Upper lobe of right lung (tissue), 1 donor: ENCODE data around the gene STRBP. TPM values are rescaled to one million over a fixed set of nuclear protein-coding genes. Genes with fewer than 3 reads are reported as not detected.

Source experiments
- ATAC-seq: fragments of 200-7000 bp; cut with Tn5 transposase; one replicate; pipeline ENCODE4 v1.9.1; 2020; ENCODE audit warnings: mild to moderate bottlenecking, moderate library complexity
- DNase-seq: peaks from one replicate; pipeline ENCODE4 v3.0.0-alpha.2; 2020
- H3K27ac ChIP-seq: fragments of 200-600 bp; one replicate; pipeline ENCODE4 v1.8.0; 2022
- H3K27me3 ChIP-seq: fragments of 200-600 bp; one replicate; pipeline ENCODE4 v1.8.0; 2022; ENCODE audit warnings: mild to moderate bottlenecking
- H3K36me3 ChIP-seq: fragments of 200-600 bp; one replicate; pipeline ENCODE4 v1.8.0; 2022
- H3K4me1 ChIP-seq: fragments of 200-600 bp; one replicate; pipeline ENCODE4 v1.8.0; 2022
- H3K4me3 ChIP-seq: fragments of 200-600 bp; one replicate; pipeline ENCODE4 v1.8.0; 2022; ENCODE audit warnings: mild to moderate bottlenecking
- H3K9me3 ChIP-seq: fragments of 200-600 bp; one replicate; pipeline ENCODE4 v1.8.0; 2022
- intact Hi-C: fragments of 100-400 bp; cut with DNase I; formaldehyde crosslinking; loops from one replicate; pipeline ENCODE4 v1.11.0; 2022
- total RNA-seq: library from RNA; stranded (reverse); fragmentation: NEBNext Ultra II Directional; extraction: Animal tissue kit (Norgen Biotek cat#: 25700); gene quantifications from one replicate; pipeline ENCODE4 v1.2.1, GENCODE V29; 2021
- TF ChIP-seq, protein P1 (sequence below): fragments of 200-600 bp; IDR thresholded peaks from one replicate; pipeline ENCODE4 v1.8.0; 2022; ENCODE audit warnings: antibody characterized with exemption
- donor health status: DM: no; HTN: yes; CAD: no; lungs with severe emphysema.

Gene STRBP
- total RNA-seq, 1 donor from 2014 or later, result 24.7 TPM

DNA sequence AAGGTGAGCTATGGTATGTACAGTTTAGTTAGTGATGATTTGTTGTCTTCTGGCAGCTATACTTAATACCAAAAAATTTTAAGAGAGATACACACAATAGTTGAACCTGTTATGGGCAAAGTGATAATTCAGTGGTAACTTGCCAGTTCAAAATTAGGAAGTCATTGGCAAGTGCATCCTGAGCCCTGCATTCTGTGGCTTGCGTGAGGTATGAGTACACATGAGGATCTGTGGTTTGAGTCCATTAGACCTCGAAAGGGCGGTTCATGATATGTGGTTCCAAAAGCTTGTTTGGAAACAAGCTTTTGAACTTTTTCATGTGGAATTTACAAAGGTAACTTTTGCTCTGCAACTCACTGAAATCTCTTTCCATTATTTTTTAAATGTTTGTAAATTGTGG lies 187.9 kb downstream of the STRBP start:
- no peaks in the 10 kb centered on the region for H3K9me3 ChIP-seq
- ATAC-seq, result no peak
- no peak overlapping the region for H3K27ac ChIP-seq
- no peak for DNase-seq
- intact Hi-C loops, result no loop called here
- H3K36me3 ChIP-seq, result peaks cover 70% of the 10 kb centered on the region
- H3K4me1 ChIP-seq, result no peaks in the 10 kb centered on the region
- no peak overlapping the region for H3K4me3 ChIP-seq
- TF ChIP-seq, protein P1, sequence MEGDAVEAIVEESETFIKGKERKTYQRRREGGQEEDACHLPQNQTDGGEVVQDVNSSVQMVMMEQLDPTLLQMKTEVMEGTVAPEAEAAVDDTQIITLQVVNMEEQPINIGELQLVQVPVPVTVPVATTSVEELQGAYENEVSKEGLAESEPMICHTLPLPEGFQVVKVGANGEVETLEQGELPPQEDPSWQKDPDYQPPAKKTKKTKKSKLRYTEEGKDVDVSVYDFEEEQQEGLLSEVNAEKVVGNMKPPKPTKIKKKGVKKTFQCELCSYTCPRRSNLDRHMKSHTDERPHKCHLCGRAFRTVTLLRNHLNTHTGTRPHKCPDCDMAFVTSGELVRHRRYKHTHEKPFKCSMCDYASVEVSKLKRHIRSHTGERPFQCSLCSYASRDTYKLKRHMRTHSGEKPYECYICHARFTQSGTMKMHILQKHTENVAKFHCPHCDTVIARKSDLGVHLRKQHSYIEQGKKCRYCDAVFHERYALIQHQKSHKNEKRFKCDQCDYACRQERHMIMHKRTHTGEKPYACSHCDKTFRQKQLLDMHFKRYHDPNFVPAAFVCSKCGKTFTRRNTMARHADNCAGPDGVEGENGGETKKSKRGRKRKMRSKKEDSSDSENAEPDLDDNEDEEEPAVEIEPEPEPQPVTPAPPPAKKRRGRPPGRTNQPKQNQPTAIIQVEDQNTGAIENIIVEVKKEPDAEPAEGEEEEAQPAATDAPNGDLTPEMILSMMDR, result no peak
- H3K27me3 ChIP-seq, result no peaks in the 10 kb centered on the region

DNA sequence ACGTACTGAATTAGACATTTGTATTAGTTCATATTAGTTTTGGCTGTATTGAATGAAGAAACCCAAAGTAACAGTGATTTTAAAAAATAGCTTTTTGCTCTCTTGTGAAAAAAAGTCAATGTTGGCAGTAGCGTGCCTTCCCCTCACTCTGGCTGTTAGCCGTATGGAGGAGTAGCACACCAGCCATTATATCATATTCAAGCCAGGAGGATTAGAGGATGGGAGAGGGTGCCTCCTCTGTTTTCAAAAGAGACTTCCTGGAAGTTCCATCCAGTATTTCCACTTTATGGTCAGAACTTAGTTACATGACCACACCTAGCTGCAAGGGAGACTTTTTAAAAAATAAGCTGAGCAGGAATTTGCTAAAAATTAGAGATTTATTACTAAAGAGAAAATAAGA lies 193.8 kb downstream of the STRBP start:
- ATAC-seq (no peak), DNase-seq (no peak)
- Histone ChIP-seq H3K27me3 (no peaks in the 10 kb centered on the region), H3K4me1 (peaks cover 16% of the 10 kb centered on the region), H3K9me3 (no peaks in the 10 kb centered on the region), H3K4me3 (no peak overlapping the region), H3K27ac (peak overlapping the region; percentile 43), H3K36me3 (peaks cover 77% of the 10 kb centered on the region)
- TF ChIP-seq, protein P1, result no peak
- intact Hi-C loops, result no loop called here

DNA sequence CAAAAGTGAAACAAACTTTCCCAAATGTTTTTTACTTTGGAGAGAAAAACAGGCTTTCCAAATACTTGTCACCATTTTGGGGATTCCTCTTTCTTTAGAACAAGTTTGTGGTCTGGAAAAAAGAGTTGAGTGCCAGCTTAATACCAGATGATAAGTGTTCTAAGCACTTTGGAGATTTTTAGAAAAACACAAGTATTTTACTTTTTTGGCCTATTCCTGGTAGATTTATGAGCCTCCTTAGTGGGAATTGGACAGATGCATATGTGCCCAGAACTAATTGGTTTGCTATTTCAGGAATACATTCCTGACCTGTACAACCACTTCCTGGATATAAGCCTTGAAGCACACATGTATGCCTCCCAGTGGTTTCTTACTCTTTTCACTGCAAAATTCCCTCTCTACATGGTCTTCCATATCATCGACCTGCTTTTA lies 194.4 kb downstream of the STRBP start:
- peak overlapping the region; percentile 43 for H3K27ac ChIP-seq
- DNase-seq (no peak), ATAC-seq (no peak)
- H3K27me3 ChIP-seq, result no peaks in the 10 kb centered on the region
- peaks cover 73% of the 10 kb centered on the region for H3K36me3 ChIP-seq
- peaks cover 16% of the 10 kb centered on the region for H3K4me1 ChIP-seq
- H3K4me3 ChIP-seq, result no peak overlapping the region
- no peaks in the 10 kb centered on the region for H3K9me3 ChIP-seq
- intact Hi-C loops, result no loop called here
- TF ChIP-seq, protein P1, result peak; percentile 7

DNA sequence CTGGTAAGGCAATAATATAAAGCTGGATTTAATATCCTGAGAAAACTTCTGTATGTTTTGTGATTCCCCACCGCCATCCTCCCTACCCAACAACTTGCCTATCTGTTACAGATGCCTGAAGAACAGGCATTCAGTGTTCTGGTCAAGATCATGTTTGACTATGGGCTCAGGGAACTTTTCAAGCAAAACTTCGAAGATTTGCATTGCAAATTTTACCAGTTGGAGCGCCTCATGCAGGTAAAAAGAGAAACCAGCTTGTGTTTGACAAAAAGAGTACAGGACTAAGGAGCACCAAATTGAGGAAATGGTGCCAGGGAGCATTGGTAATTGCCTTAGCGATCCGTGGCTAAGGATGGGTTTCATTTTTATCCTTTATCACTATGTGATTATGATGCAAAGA lies 194.9 kb downstream of the STRBP start:
- peak overlapping the region; percentile 24 for H3K27ac ChIP-seq
- H3K27me3 ChIP-seq, result no peaks in the 10 kb centered on the region
- peaks cover 68% of the 10 kb centered on the region for H3K36me3 ChIP-seq
- no peak overlapping the region for H3K4me3 ChIP-seq
- no peak for DNase-seq
- no peaks in the 10 kb centered on the region for H3K9me3 ChIP-seq
- peaks cover 16% of the 10 kb centered on the region for H3K4me1 ChIP-seq
- TF ChIP-seq, protein P1, result no peak
- intact Hi-C loops, result no loop called here
- ATAC-seq, result no peak

DNA sequence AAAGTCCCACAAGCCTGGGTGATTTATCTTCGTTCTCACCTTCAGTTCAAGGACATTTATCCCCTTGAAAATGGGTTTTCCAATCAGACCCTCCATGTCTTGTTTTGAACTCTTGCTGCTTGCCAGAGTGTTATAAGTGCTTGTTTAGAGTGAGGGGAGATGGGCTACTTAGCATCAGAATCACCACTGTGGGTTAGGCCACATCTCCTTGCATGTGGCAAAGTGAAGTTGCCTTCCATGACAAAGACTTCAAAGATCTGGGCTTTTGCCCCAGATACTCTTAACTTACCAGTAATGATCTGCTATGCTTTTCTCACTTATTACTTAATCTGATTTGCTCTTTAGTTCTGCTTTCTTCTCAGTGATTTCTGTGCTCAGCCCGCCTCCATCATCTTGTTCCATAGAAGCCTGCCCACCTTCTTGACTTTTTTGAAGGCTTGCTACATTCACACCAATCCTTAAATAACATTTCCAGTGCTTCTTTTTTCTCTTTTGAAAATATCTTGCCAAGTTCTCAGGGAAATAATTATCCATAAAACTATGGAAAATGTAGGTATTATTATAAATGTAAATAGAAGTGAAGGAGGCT lies 195.9 kb downstream of the STRBP start:
- H3K27ac ChIP-seq, result no peak overlapping the region
- H3K9me3 ChIP-seq, result no peaks in the 10 kb centered on the region
- intact Hi-C loops, result no loop called here
- H3K4me3 ChIP-seq, result no peak overlapping the region
- TF ChIP-seq, protein P1, result no peak
- H3K27me3 ChIP-seq, result no peaks in the 10 kb centered on the region
- peaks cover 65% of the 10 kb centered on the region for H3K36me3 ChIP-seq
- no peak for DNase-seq
- no peak for ATAC-seq
- H3K4me1 ChIP-seq, result peaks cover 16% of the 10 kb centered on the region

Other genes with a start within 250 kb of the STRBP start
- 3.3 TPM for gene GPR21, start 234.9 kb downstream of the STRBP start, total RNA-seq
- 0.93 TPM for gene CRB2, start 87.6 kb upstream of the STRBP start, total RNA-seq